Chondrocyte (in vitro differentiated cells): Measurements from ENCODE around the gene SNRPA1. TPM values are rescaled to one million over a fixed set of nuclear protein-coding genes. Genes with fewer than 3 reads are reported as not detected.

Source experiments
- DNase-seq: peaks from one replicate; pipeline ENCODE4 v3.0.0; 2021; ENCODE audit warnings: mixed read lengths, low spot score
- H3K27ac Mint-ChIP-seq: one replicate; pipeline ENCODE4 v1.8.0; 2021; ENCODE audit warnings: mild to moderate bottlenecking, moderate library complexity, mixed read lengths; ENCODE audit not compliant: unreplicated experiment
- H3K27me3 Mint-ChIP-seq: 2 replicates; pipeline ENCODE4 v1.8.0; 2021; ENCODE audit warnings: low read depth, mixed read lengths
- H3K36me3 Mint-ChIP-seq: 2 replicates; pipeline ENCODE4 v1.8.0; 2021; ENCODE audit warnings: low read depth, mixed read lengths
- H3K4me1 Mint-ChIP-seq: 2 replicates; pipeline ENCODE4 v1.8.0; 2021; ENCODE audit warnings: low read depth, mild to moderate bottlenecking, mixed read lengths
- H3K4me3 Mint-ChIP-seq: one replicate; pipeline ENCODE4 v1.8.0; 2021; ENCODE audit warnings: mild to moderate bottlenecking, moderate library complexity, mixed read lengths; ENCODE audit not compliant: unreplicated experiment
- H3K9me3 Mint-ChIP-seq: 2 replicates; pipeline ENCODE4 v1.8.0; 2021; ENCODE audit warnings: low read depth, mixed read lengths
- total RNA-seq: library from RNA; stranded (reverse); gene quantifications from 3 replicates; pipeline ENCODE4 v1.2.1, GENCODE V29; 2021
- TF ChIP-seq, protein P1 (sequence below): fragments of 200-600 bp; sonication (generic); IDR thresholded peaks from 2 replicates; pipeline ENCODE4 v1.5.0; 2021; ENCODE audit warnings: antibody characterized with exemption, mild to moderate bottlenecking, moderate library complexity

Gene SNRPA1
- total RNA-seq, 1 donor from 2014 or later, result 35.7 TPM

DNA sequence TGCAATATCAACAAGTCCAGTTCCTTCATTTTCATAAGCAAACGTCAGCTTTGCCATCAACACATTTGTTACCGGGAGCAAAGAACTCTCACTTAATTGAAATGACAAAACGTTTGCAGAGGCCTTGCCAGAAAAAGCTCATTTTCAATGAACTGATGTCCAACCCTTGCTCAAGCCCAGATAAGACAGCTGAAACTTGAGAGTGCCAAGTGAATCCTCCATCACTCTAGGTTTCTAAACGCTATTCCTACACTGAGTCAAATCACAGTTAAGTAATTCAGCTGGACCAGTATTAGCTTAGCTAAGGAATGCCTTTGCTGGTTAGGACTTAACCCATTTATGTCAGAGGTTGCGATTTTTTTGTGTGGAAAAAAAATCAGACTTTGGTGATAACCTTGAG is 54.7 kb downstream of the SNRPA1 start:
- no peak overlapping the region for H3K4me3 Mint-ChIP-seq
- H3K4me1 Mint-ChIP-seq, result peaks cover 51% of the 10 kb centered on the region
- peaks cover 4% of the 10 kb centered on the region for H3K36me3 Mint-ChIP-seq
- H3K27me3 Mint-ChIP-seq, result no peaks in the 10 kb centered on the region
- TF ChIP-seq, protein P1, sequence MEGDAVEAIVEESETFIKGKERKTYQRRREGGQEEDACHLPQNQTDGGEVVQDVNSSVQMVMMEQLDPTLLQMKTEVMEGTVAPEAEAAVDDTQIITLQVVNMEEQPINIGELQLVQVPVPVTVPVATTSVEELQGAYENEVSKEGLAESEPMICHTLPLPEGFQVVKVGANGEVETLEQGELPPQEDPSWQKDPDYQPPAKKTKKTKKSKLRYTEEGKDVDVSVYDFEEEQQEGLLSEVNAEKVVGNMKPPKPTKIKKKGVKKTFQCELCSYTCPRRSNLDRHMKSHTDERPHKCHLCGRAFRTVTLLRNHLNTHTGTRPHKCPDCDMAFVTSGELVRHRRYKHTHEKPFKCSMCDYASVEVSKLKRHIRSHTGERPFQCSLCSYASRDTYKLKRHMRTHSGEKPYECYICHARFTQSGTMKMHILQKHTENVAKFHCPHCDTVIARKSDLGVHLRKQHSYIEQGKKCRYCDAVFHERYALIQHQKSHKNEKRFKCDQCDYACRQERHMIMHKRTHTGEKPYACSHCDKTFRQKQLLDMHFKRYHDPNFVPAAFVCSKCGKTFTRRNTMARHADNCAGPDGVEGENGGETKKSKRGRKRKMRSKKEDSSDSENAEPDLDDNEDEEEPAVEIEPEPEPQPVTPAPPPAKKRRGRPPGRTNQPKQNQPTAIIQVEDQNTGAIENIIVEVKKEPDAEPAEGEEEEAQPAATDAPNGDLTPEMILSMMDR, result no peak
- H3K9me3 Mint-ChIP-seq, result no peaks in the 10 kb centered on the region
- H3K27ac Mint-ChIP-seq, result no peak overlapping the region
- no peak for DNase-seq

DNA sequence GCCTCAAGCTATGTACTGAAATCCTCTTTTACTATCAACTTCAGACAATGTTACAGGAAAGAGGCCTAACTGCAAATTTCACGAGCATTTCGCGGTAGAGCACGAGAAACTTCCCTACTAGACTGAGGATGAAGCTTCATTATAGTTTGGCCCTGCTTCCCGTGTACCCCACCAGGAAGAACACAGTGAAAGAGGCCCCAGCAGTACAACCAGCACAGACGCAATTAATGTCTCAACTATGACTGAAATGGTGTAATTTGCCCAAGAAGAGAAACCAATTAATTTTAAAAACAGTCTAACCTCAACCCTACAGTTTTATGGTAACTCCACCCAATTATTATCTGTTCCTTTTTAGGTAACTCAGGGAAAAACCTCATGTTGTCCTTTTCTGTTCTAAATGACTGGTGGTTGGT is 55.3 kb downstream of the SNRPA1 start:
- peaks cover 45% of the 10 kb centered on the region for H3K4me1 Mint-ChIP-seq
- DNase-seq, result no peak
- H3K4me3 Mint-ChIP-seq, result no peak overlapping the region
- H3K27ac Mint-ChIP-seq, result no peak overlapping the region
- peaks cover 9% of the 10 kb centered on the region for H3K36me3 Mint-ChIP-seq
- H3K9me3 Mint-ChIP-seq, result no peaks in the 10 kb centered on the region
- TF ChIP-seq, protein P1, result no peak
- H3K27me3 Mint-ChIP-seq, result no peaks in the 10 kb centered on the region

DNA sequence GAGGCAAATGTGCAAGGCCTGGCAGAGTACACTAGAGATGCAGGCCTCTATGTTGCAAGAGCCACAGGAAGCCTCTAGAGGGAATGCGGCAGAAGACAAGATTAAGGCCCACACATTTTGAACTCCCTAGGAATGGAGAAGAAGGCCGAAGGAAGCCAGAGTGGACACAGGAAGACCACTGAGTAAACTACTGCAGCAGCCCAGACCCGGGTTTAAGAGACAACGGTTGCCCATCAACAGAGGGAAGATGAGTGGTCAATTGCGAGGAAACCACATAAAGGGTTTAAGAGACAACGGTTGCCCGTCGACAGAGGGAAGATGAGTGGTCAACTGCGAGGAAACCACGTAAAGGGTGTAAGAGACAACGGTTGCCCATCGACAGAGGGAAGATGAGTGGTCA is 57.8 kb downstream of the SNRPA1 start:
- Mint-ChIP-seq H3K4me1 (peaks cover 35% of the 10 kb centered on the region), H3K36me3 (peaks cover 13% of the 10 kb centered on the region), H3K27ac (no peak overlapping the region), H3K4me3 (no peak overlapping the region), H3K27me3 (no peaks in the 10 kb centered on the region), H3K9me3 (no peaks in the 10 kb centered on the region)
- TF ChIP-seq, protein P1, result no peak
- DNase-seq, result no peak

DNA sequence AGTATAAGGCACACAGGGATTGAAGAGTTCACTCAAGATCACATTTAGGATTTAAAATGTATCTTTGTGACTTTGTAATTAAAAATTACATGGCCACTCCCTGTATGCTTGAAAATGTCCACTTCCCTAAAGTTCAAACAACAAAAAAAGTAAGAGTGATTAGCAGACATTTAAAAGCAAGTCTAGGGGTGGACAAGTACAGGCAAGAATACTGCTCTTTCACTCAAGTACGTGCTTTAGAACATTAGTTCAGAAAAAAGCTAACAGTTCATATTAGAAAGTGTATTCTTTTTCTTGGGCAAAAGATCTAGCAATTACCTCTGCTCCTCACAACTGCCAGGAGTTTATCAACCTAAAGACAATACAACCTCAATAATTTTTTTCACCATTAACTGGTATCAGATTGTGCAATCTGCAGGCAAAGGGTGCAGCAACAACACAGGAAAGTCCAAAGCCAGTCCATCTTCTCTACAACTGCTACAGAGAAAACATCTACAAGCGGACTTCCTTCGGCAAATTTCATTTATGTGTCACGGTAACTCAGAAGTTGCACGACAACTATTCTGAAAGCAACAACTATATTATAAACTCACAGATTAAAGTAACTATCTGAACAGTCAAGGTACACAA is 61.3 kb downstream of the SNRPA1 start:
- TF ChIP-seq, protein P1, result no peak
- Mint-ChIP-seq H3K4me3 (no peak overlapping the region), H3K27me3 (no peaks in the 10 kb centered on the region), H3K9me3 (peaks cover 2% of the 10 kb centered on the region), H3K4me1 (peaks cover 19% of the 10 kb centered on the region), H3K27ac (no peak overlapping the region), H3K36me3 (peaks cover 14% of the 10 kb centered on the region)
- no peak for DNase-seq

DNA sequence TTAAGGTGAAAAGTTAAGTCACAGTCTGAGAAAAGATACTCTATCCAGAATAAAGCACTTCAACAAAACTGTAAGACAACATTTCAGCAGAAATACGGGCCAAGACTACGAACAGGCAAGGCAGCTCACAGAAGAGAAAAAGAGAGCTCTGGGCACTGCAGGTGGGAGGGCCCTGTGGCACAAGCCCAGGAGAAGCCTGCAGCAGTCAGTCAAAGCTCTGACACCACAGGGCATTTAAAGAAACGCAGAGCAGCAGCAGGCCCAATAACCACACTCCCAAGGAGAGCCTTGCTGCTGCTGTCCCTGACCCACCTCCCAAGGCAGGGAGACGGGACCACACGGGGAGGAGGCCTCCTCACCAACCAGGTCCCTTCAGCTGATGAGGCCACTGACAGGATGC is 62.4 kb downstream of the SNRPA1 start:
- peaks cover 27% of the 10 kb centered on the region for H3K4me1 Mint-ChIP-seq
- no peaks in the 10 kb centered on the region for H3K27me3 Mint-ChIP-seq
- peak overlapping the region; percentile 42 for H3K27ac Mint-ChIP-seq
- H3K9me3 Mint-ChIP-seq, result peaks cover 10% of the 10 kb centered on the region
- peaks cover 19% of the 10 kb centered on the region for H3K36me3 Mint-ChIP-seq
- DNase-seq, result no peak
- no peak overlapping the region for H3K4me3 Mint-ChIP-seq
- TF ChIP-seq, protein P1, result no peak

Other genes with a start within 250 kb of the SNRPA1 start
- 41.2 to 60.9 TPM (median 58.5 TPM) in 3 replicates for gene CHSY1, start 43.2 kb downstream of the SNRPA1 start, total RNA-seq
- 68.0 to 87.8 TPM (median 84.8 TPM) in 3 replicates for gene SELENOS, start 17.8 kb downstream of the SNRPA1 start, total RNA-seq
- gene PCSK6, start 194.5 kb upstream of the SNRPA1 start, total RNA-seq, result 0.40 to 2.0 TPM (median 1.4 TPM) in 3 replicates